MCF 10A (cell line): ENCODE data around the gene PAPPA2. TPM values are rescaled to one million over a fixed set of nuclear protein-coding genes. Genes with fewer than 3 reads are reported as not detected.

Source experiments
- BruUV-seq: library from RNA; stranded (reverse); fragments of 400-500 nt; replicated peaks from 2 replicates; lab custom pipeline; 2021; lab: Mats Ljungman, UMichigan
- CTCF ChIA-PET: fragments of 300-600 bp; sonication (Branson Sonifier 250); formaldehyde crosslinking; extraction: SDS; loops from one replicate; lab custom pipeline; 2021; ENCODE audit warnings: antibody characterized with exemption, inconsistent platforms; lab: Yijun Ruan, JAX
- POLR2A ChIA-PET: fragments of 300-600, 350-650 bp; sonication (Branson Sonifier 250); formaldehyde crosslinking; extraction: SDS; loops from one replicate; lab custom pipeline; 2020; ENCODE audit warnings: antibody characterized with exemption, inconsistent platforms; lab: Yijun Ruan, JAX
- DNase-seq: peaks from one replicate; pipeline ENCODE4 v3.0.0-alpha.2; 2018; ENCODE audit not compliant: unreplicated experiment
- H3K27ac Mint-ChIP-seq: one replicate; pipeline ENCODE4 v1.8.0; 2022; ENCODE audit warnings: mild to moderate bottlenecking, low read depth, mixed read lengths; ENCODE audit not compliant: unreplicated experiment
- H3K27me3 Mint-ChIP-seq: one replicate; pipeline ENCODE4 v1.8.0; 2022; ENCODE audit warnings: mixed read lengths; ENCODE audit not compliant: insufficient read depth, unreplicated experiment
- H3K36me3 Mint-ChIP-seq: one replicate; pipeline ENCODE4 v1.8.0; 2022; ENCODE audit warnings: mild to moderate bottlenecking, moderate library complexity, mixed read lengths; ENCODE audit not compliant: insufficient read depth, unreplicated experiment
- H3K4me1 Mint-ChIP-seq: one replicate; pipeline ENCODE4 v1.8.0; 2022; ENCODE audit warnings: mixed read lengths; ENCODE audit not compliant: insufficient read depth, unreplicated experiment
- H3K4me3 Mint-ChIP-seq: one replicate; pipeline ENCODE4 v1.8.0; 2022; ENCODE audit warnings: mild to moderate bottlenecking, moderate library complexity, mixed read lengths; ENCODE audit not compliant: unreplicated experiment
- H3K9me3 Mint-ChIP-seq: one replicate; pipeline ENCODE4 v1.8.0; 2022; ENCODE audit warnings: mixed read lengths; ENCODE audit not compliant: unreplicated experiment
- intact Hi-C: fragments of 100-400 bp; cut with micrococcal nuclease; formaldehyde crosslinking; loops from 2 replicates; pipeline ENCODE4 v1.14.1; 2022
- total RNA-seq: library from RNA; stranded (reverse); gene quantifications from 2 replicates; pipeline ENCODE4 v1.2.3, GENCODE V29; 2022
- TF ChIP-seq, protein P1 (sequence below): fragments of 200-600 bp; IDR thresholded peaks from one replicate; pipeline ENCODE4 v1.8.0; 2022; ENCODE audit warnings: antibody characterized with exemption, mild to moderate bottlenecking; ENCODE audit not compliant: unreplicated experiment

Gene PAPPA2
- total RNA-seq, 1 experiment from 2014 or later: 11.5 TPM

DNA sequence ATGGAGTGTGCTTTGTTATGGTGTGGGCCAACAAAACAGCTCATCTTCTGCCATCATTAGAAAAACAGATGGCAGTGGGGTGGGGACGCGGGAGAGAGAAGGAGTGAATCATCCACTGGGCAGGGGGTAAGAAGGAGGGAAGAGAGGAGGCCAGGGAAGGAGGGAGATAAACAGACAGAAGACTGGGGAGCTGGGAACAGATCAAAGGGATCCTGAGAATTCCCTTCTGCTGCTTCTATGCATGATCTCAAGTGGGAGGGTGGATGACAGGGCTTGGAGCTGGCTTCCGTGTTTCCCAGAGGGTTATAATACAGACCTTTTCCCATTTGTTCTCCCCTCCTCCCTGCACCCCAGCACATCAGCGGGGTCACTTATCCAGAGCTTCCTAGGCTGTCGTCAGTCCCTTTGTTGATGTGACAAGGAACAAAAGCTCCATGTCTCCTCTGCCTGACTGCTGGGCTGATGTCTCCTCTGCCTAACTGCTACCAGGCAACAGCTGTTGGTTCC is 338.6 kb downstream of the PAPPA2 start:
- Mint-ChIP-seq H3K4me1 (no peaks in the 10 kb centered on the region), H3K27ac (no peak overlapping the region), H3K36me3 (peaks cover 10% of the 10 kb centered on the region), H3K9me3 (no peaks in the 10 kb centered on the region), H3K27me3 (no peaks in the 10 kb centered on the region), H3K4me3 (no peak overlapping the region)
- intact Hi-C loops: no loop called here
- no peak for DNase-seq
- CTCF ChIA-PET: interaction anchor here (0.6 to 1.1 kb wide), 3 partner anchors 8 to 75 kb away, joined by 3 to 4 read pairs (median 4); no protein-coding TSS in a partner anchor
- POLR2A ChIA-PET: interaction anchor here (0.7 kb wide), 1 partner anchor 44 kb away, joined by 5 read pairs; no protein-coding TSS in a partner anchor
- TF ChIP-seq, protein P1, sequence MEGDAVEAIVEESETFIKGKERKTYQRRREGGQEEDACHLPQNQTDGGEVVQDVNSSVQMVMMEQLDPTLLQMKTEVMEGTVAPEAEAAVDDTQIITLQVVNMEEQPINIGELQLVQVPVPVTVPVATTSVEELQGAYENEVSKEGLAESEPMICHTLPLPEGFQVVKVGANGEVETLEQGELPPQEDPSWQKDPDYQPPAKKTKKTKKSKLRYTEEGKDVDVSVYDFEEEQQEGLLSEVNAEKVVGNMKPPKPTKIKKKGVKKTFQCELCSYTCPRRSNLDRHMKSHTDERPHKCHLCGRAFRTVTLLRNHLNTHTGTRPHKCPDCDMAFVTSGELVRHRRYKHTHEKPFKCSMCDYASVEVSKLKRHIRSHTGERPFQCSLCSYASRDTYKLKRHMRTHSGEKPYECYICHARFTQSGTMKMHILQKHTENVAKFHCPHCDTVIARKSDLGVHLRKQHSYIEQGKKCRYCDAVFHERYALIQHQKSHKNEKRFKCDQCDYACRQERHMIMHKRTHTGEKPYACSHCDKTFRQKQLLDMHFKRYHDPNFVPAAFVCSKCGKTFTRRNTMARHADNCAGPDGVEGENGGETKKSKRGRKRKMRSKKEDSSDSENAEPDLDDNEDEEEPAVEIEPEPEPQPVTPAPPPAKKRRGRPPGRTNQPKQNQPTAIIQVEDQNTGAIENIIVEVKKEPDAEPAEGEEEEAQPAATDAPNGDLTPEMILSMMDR: no peak
- BruUV-seq: no TSS peak

DNA sequence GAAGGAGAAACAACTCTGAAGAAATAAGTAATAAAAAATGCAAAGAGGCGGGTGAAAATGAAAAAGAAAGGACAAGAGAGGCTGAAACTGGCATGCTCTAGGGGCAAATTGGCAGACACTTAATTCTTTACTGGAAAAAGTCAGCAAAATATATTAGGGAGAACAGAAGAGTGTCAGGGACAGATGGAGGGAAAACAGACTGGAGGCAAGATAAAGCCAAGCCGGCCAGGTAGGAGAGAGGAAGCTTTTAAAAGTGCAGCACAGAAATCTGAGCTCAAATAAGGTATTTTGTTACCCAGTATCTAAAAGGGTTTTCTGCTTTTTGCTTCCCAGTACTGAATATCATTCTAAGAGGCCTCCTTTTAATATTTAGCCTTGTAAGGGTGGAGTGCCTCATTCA is 339.3 kb downstream of the PAPPA2 start:
- BruUV-seq: no TSS peak
- H3K9me3 Mint-ChIP-seq: no peaks in the 10 kb centered on the region
- no peaks in the 10 kb centered on the region for H3K4me1 Mint-ChIP-seq
- intact Hi-C loops: no loop called here
- H3K36me3 Mint-ChIP-seq: peaks cover 6% of the 10 kb centered on the region
- CTCF ChIA-PET: interaction anchor here (1.1 kb wide), 1 partner anchor 8 kb away, joined by 4 read pairs; no protein-coding TSS in a partner anchor
- H3K4me3 Mint-ChIP-seq: no peak overlapping the region
- TF ChIP-seq, protein P1: no peak
- DNase-seq: no peak
- POLR2A ChIA-PET: no interaction called here
- H3K27me3 Mint-ChIP-seq: no peaks in the 10 kb centered on the region
- H3K27ac Mint-ChIP-seq: no peak overlapping the region

DNA sequence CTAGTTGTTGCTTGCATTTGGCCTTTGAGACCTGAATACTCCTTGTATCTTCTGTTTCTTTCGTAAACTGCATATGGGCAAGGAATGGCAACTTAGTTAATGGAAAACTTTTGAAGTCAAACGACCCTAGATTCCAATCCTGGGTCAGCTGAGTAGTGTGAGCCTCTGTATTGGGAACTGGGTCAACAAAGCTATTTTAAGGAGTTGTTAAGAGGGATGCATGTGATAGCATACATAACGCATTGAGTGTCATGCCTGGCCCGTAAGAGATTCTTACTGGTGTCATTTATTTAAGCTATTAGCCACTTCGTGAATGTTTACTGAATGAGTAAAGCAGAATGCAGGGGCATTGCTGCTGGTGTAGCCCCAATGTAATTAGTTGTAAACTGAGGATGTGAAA is 340.1 kb downstream of the PAPPA2 start:
- POLR2A ChIA-PET: interaction anchor here (0.5 to 1.1 kb wide), 2 partner anchors 16 to 689 kb away, joined by 3 to 7 read pairs; no protein-coding TSS in a partner anchor
- DNase-seq: no peak
- no TSS peak for BruUV-seq
- Mint-ChIP-seq H3K4me3 (no peak overlapping the region), H3K27me3 (no peaks in the 10 kb centered on the region), H3K9me3 (no peaks in the 10 kb centered on the region), H3K4me1 (no peaks in the 10 kb centered on the region), H3K36me3 (peaks cover 6% of the 10 kb centered on the region), H3K27ac (no peak overlapping the region)
- CTCF ChIA-PET: interaction anchor here (0.6 kb wide), 1 partner anchor 1652 kb away, joined by 3 read pairs; no protein-coding TSS in a partner anchor
- intact Hi-C loops: no loop called here
- TF ChIP-seq, protein P1: no peak

DNA sequence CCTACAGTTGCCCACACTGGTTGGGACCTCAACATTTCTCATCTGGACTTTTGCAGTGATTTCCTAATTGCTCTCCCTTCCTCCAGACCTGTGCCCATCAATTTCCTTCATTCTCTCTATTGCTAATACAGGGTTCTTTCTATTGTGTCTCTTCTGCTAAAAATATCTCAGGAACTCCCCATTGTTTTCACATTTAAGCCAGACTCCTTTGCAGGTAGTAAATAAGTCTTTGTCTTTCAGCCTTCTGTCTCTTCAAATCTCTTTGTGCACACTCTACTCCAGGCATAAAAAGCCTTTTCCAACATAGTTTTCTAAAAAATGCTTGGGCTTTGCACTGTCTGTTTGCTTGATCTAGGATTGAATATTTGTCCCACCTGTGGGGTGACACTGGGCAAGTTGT is 340.6 kb downstream of the PAPPA2 start:
- intact Hi-C loops: no loop called here
- Mint-ChIP-seq H3K36me3 (peaks cover 6% of the 10 kb centered on the region), H3K4me3 (no peak overlapping the region), H3K4me1 (no peaks in the 10 kb centered on the region), H3K27ac (no peak overlapping the region), H3K27me3 (no peaks in the 10 kb centered on the region), H3K9me3 (no peaks in the 10 kb centered on the region)
- no peak for DNase-seq
- POLR2A ChIA-PET: interaction anchor here (0.5 to 1.1 kb wide), 2 partner anchors 17 to 690 kb away, joined by 3 to 7 read pairs; no protein-coding TSS in a partner anchor
- BruUV-seq: no TSS peak
- CTCF ChIA-PET: no interaction called here
- TF ChIP-seq, protein P1: no peak
